Neural cell (in vitro differentiated cells): ENCODE measurements around the gene CLSTN2.

ENCODE experiments used
- EP300 ChIP-seq: fragments of 450-650 bp; conservative IDR thresholded peaks from 2 replicates; pipeline ENCODE4 v1.6.1; 2014; ENCODE audit warnings: antibody characterized with exemption, mild to moderate bottlenecking, moderate library complexity; ENCODE audit not compliant: poor library complexity, severe bottlenecking
- MXI1 ChIP-seq: fragments of 450-650 bp; conservative IDR thresholded peaks from 2 replicates; pipeline ENCODE4 v1.6.1; 2014; ENCODE audit warnings: antibody characterized with exemption, mild to moderate bottlenecking; ENCODE audit not compliant: poor library complexity, severe bottlenecking
- POLR2AphosphoS5 ChIP-seq: IDR thresholded peaks from 2 replicates; pipeline ENCODE4 v1.6.1; 2012
- RAD21 ChIP-seq: fragments of 450-650 bp; conservative IDR thresholded peaks from 2 replicates; pipeline ENCODE4 v1.6.1; 2014; ENCODE audit warnings: antibody characterized with exemption, mild to moderate bottlenecking, moderate library complexity
- SMC3 ChIP-seq: fragments of 450-650 bp; conservative IDR thresholded peaks from 2 replicates; pipeline ENCODE4 v1.6.1; 2014; ENCODE audit warnings: antibody characterized with exemption, mild to moderate bottlenecking, moderate library complexity; ENCODE audit not compliant: poor library complexity
- TAF1 ChIP-seq: IDR thresholded peaks from 2 replicates; pipeline ENCODE4 v1.6.1; 2012; ENCODE audit warnings: low read depth
- TF ChIP-seq, protein P1 (sequence below): fragments of 450-650 bp; IDR thresholded peaks from 2 replicates; pipeline ENCODE4 v1.5.1; 2014; ENCODE audit warnings: antibody characterized with exemption, mild to moderate bottlenecking, moderate library complexity; ENCODE audit not compliant: poor library complexity, severe bottlenecking

DNA sequence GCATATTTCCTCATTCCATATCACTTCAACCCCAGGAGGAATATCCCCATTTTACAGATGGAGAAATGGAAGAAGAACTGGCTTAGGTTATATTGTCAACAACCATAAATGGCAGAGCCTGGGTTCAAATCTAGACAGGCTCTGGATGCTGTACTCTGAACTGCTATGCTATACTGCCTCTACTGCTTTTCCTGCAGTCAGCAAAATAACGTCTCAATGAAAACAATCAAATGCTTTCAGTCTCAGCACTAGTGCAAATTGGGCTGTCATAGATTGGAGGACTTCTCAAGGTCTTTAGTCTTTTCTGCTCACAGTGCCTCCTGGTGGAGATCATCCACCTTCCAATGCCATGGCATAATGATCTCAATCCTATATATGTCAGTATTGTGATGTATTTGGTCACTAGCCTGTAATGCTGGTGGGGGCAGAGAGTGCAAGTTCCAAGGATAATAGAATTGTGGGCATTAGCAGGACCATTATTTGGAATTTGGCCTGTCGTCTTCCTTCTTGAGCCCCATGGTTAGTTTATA, 285.0 kb downstream of the CLSTN2 start:
- TF ChIP-seq, protein P1, sequence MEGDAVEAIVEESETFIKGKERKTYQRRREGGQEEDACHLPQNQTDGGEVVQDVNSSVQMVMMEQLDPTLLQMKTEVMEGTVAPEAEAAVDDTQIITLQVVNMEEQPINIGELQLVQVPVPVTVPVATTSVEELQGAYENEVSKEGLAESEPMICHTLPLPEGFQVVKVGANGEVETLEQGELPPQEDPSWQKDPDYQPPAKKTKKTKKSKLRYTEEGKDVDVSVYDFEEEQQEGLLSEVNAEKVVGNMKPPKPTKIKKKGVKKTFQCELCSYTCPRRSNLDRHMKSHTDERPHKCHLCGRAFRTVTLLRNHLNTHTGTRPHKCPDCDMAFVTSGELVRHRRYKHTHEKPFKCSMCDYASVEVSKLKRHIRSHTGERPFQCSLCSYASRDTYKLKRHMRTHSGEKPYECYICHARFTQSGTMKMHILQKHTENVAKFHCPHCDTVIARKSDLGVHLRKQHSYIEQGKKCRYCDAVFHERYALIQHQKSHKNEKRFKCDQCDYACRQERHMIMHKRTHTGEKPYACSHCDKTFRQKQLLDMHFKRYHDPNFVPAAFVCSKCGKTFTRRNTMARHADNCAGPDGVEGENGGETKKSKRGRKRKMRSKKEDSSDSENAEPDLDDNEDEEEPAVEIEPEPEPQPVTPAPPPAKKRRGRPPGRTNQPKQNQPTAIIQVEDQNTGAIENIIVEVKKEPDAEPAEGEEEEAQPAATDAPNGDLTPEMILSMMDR = no peak
- TF ChIP-seq TAF1 (no peak), SMC3 (no peak), EP300 (no peak), RAD21 (no peak), MXI1 (no peak), POLR2AphosphoS5 (no peak)
